Spleen (tissue), 7 donors: ENCODE data around the gene LTBP1.

Experiments used
- CTCF ChIP-seq, 11 experiments: fragments of 200-600 bp in 7 of 11; fragments of 450-650 bp in 4 of 11; sonication (generic) in 4 of 11; IDR thresholded peaks in 8 of 11; conservative IDR thresholded peaks in 3 of 11; 1 replicate in 7 of 11; 2 replicates in 4 of 11; pipeline versions ENCODE4 v1.4.0 to v1.8.0; 2016 to 2021; ENCODE audit warnings: antibody characterized with exemption in 11 of 11, inconsistent platforms in 4 of 11, mild to moderate bottlenecking in 1 of 11
- POLR2A ChIP-seq, 3 donors: fragments of 450-650 bp; IDR thresholded peaks; one replicate each; pipeline ENCODE4 v1.5.1; 2017; ENCODE audit warnings: antibody characterized with exemption in 3 of 3, mild to moderate bottlenecking in 1 of 3
- donor health status: DM: no; HTN: no; CAD: no; lungs with moderate emphysema.
- donor health status: DM: no; HTN: no; CAD: no.
- donor health status: DM: no; HTN: no; CAD: no.

GRCh38 chr2:33298233-33298632 is 351.5 kb downstream of the LTBP1 start:
- TF ChIP-seq CTCF (IDR thresholded peaks at IDR 0.05 in 8 of 11, conservative IDR thresholded peaks at IDR 0.05 in 3 of 11) = no peak
- no peak for TF ChIP-seq POLR2A (IDR thresholded peaks at IDR 0.05)
